H1 (cell line): ENCODE measurements around the gene EPB41L4B. TPM values are rescaled to one million over a fixed set of nuclear protein-coding genes. Genes with fewer than 3 reads are reported as not detected.

Experiments
- CTCF ChIA-PET: fragments of 300-600 bp; sonication (Branson Sonifier 250); formaldehyde crosslinking; loops from one replicate; lab custom pipeline; 2021; ENCODE audit not compliant: partially characterized antibody; lab: Charles Lee
- POLR2A ChIA-PET: fragments of 300-600 bp; sonication (Branson Sonifier 250); formaldehyde crosslinking; loops from one replicate; lab custom pipeline; 2021; ENCODE audit warnings: inconsistent platforms; ENCODE audit not compliant: partially characterized antibody; lab: Charles Lee
- DNase-seq, 2 experiments: peaks; one replicate each; pipeline versions ENCODE4 v3.0.0 to v3.0.0-alpha.2; 2010 to 2022; ENCODE audit warnings: low spot score in 2 of 2, low read depth in 1 of 2, mixed read lengths in 1 of 2
- FAIRE-seq: peaks from 2 replicates; lab custom pipeline; 2011; peaks lifted over from hg19 to GRCh38; lab: Jason Lieb, UNC
- H2AFZ ChIP-seq: 2 replicates; pipeline ENCODE4 v1.8.1; 2012; ENCODE audit warnings: low read length, inconsistent platforms
- H2AK5ac ChIP-seq: 2 replicates; pipeline ENCODE4 v1.6.1; 2013; ENCODE audit warnings: low read depth, low read length
- H2BK120ac ChIP-seq: replicated peaks from 2 replicates; pipeline ENCODE3; 2013; ENCODE audit warnings: low read depth, low read length, inconsistent platforms
- H2BK12ac ChIP-seq: 2 replicates; pipeline ENCODE4 v1.6.1; 2013; ENCODE audit warnings: low read depth, low read length
- H2BK15ac ChIP-seq: 2 replicates; pipeline ENCODE4 v1.6.1; 2013; ENCODE audit warnings: low read length
- H2BK20ac ChIP-seq: 2 replicates; pipeline ENCODE4 v1.6.1; 2013; ENCODE audit warnings: low read length
- H2BK5ac ChIP-seq: 2 replicates; pipeline ENCODE4 v1.6.1; 2013; ENCODE audit warnings: low read depth, low read length
- H3K14ac ChIP-seq: 2 replicates; pipeline ENCODE4 v1.6.1; 2013; ENCODE audit warnings: inconsistent platforms; ENCODE audit not compliant: insufficient read length
- H3K18ac ChIP-seq: 2 replicates; pipeline ENCODE4 v1.6.1; 2013; ENCODE audit warnings: low read length; ENCODE audit errors: extremely low read depth
- H3K23ac ChIP-seq: 2 replicates; pipeline ENCODE4 v1.6.1; 2013; ENCODE audit warnings: inconsistent platforms; ENCODE audit not compliant: insufficient read length
- H3K23me2 ChIP-seq: 2 replicates; pipeline ENCODE4 v1.6.1; 2013; ENCODE audit warnings: low read depth, low read length
- H3K27ac ChIP-seq: 2 replicates; pipeline ENCODE4 v1.6.1; 2011; ENCODE audit warnings: low read depth, low read length, inconsistent platforms
- H3K27me3 ChIP-seq, 4 experiments: replicated peaks in 1 of 4; 1 replicate in 1 of 4; 2 replicates in 3 of 4; pipeline versions ENCODE4 v1.6.1 to v1.8.1; 2011 to 2013; ENCODE audit warnings: low read length in 3 of 4, mild to moderate bottlenecking in 3 of 4, inconsistent platforms in 2 of 4, mixed read lengths in 2 of 4, moderate library complexity in 1 of 4; ENCODE audit not compliant: control insufficient read depth in 3 of 4, insufficient read depth in 3 of 4; ENCODE audit errors: extremely low read depth in 1 of 4
- H3K36me3 ChIP-seq, 4 experiments: 2 replicates each; pipeline versions ENCODE4 v1.6.1 to v1.8.1; 2011 to 2013; ENCODE audit warnings: mild to moderate bottlenecking in 4 of 4, low read length in 3 of 4, moderate library complexity in 2 of 4, control low read depth in 1 of 4, inconsistent platforms in 1 of 4; ENCODE audit not compliant: insufficient read depth in 4 of 4, control insufficient read depth in 2 of 4
- H3K4ac ChIP-seq: replicated peaks from 2 replicates; pipeline ENCODE3; 2013; ENCODE audit warnings: low read length, low read depth, mixed read lengths, inconsistent platforms; ENCODE audit not compliant: insufficient read length
- H3K4me1 ChIP-seq, 4 experiments: replicated peaks in 1 of 4; 1 replicate in 1 of 4; 2 replicates in 3 of 4; pipeline versions ENCODE4 v1.6.1 to v1.8.1; 2011 to 2013; ENCODE audit warnings: low read length in 3 of 4, inconsistent platforms in 2 of 4, mixed read lengths in 1 of 4; ENCODE audit not compliant: insufficient read depth in 4 of 4, control insufficient read depth in 3 of 4
- H3K4me2 ChIP-seq, 2 experiments: 2 replicates each; pipeline versions ENCODE4 v1.6.1 to v1.8.1; 2011 to 2013; ENCODE audit warnings: low read depth in 2 of 2, low read length in 2 of 2, control low read depth in 1 of 2, inconsistent platforms in 1 of 2, mild to moderate bottlenecking in 1 of 2; ENCODE audit not compliant: insufficient read depth in 1 of 2
- H3K4me3 ChIP-seq, 4 experiments: fragments of 200-600, 300-600 bp in 1 of 4; sonication (generic), shearing (Covaris generic), sonication (Bioruptor Twin) in 1 of 4; 2 replicates each; pipeline versions ENCODE4 v1.5.1 to v1.8.1; 2011 to 2016; ENCODE audit warnings: low read length in 4 of 4, low read depth in 3 of 4, control low read depth in 2 of 4, inconsistent platforms in 2 of 4, mild to moderate bottlenecking in 2 of 4, mixed read lengths in 1 of 4, moderate library complexity in 1 of 4; ENCODE audit not compliant: insufficient read depth in 2 of 4; ENCODE audit errors: extremely low read depth in 1 of 4
- H3K56ac ChIP-seq: replicated peaks from 2 replicates; pipeline ENCODE3; 2013; ENCODE audit warnings: low read depth, mild to moderate bottlenecking, mixed read lengths, low read length, inconsistent platforms; ENCODE audit not compliant: insufficient read length
- H3K79me1 ChIP-seq: 2 replicates; pipeline ENCODE4 v1.6.1; 2013; ENCODE audit warnings: low read depth, low read length, control low read depth
- H3K79me2 ChIP-seq, 2 experiments: 2 replicates each; pipeline versions ENCODE4 v1.6.1 to v1.8.1; 2012 to 2013; ENCODE audit warnings: low read length in 2 of 2, mild to moderate bottlenecking in 2 of 2, inconsistent platforms in 1 of 2; ENCODE audit not compliant: insufficient read depth in 2 of 2, control insufficient read depth in 1 of 2
- H3K9ac ChIP-seq, 4 experiments: replicated peaks in 1 of 4; 1 replicate in 1 of 4; 2 replicates in 3 of 4; pipeline versions ENCODE4 v1.6.1 to v1.8.1; 2011 to 2013; ENCODE audit warnings: low read depth in 3 of 4, low read length in 3 of 4, control low read depth in 2 of 4, mild to moderate bottlenecking in 2 of 4, moderate library complexity in 2 of 4, inconsistent platforms in 1 of 4; ENCODE audit errors: extremely low read depth in 1 of 4
- H3K9me3 ChIP-seq, 2 experiments: 2 replicates each; pipeline versions ENCODE4 v1.6.1 to v1.8.1; 2012 to 2013; ENCODE audit warnings: mild to moderate bottlenecking in 2 of 2, moderate library complexity in 2 of 2, control low read depth in 1 of 2, inconsistent platforms in 1 of 2, low read depth in 1 of 2, low read length in 1 of 2, mixed read lengths in 1 of 2; ENCODE audit not compliant: insufficient read depth in 2 of 2
- H4K20me1 ChIP-seq, 2 experiments: replicated peaks in 1 of 2; 2 replicates each; pipeline versions ENCODE3 to v1.8.1; 2011 to 2013; ENCODE audit warnings: inconsistent platforms in 2 of 2, low read length in 2 of 2, mild to moderate bottlenecking in 1 of 2; ENCODE audit not compliant: insufficient read depth in 2 of 2, control insufficient read depth in 1 of 2
- H4K5ac ChIP-seq: 2 replicates; pipeline ENCODE4 v1.6.1; 2013; ENCODE audit warnings: low read length, low read depth, mixed read lengths, inconsistent platforms; ENCODE audit not compliant: insufficient read length
- H4K8ac ChIP-seq: 2 replicates; pipeline ENCODE4 v1.8.0; 2013; ENCODE audit warnings: mild to moderate bottlenecking, moderate library complexity, low read length, inconsistent platforms; ENCODE audit not compliant: insufficient read depth; ENCODE audit errors: extremely low read depth
- H4K91ac ChIP-seq: replicated peaks from 2 replicates; pipeline ENCODE3; 2013; ENCODE audit warnings: low read length, mixed read lengths, inconsistent platforms; ENCODE audit not compliant: insufficient read length
- POLR2A ChIP-seq, 2 experiments: IDR thresholded peaks; 1 replicate in 1 of 2; 2 replicates in 1 of 2; pipeline ENCODE4 v1.6.1; 2011; ENCODE audit warnings: low read depth in 2 of 2, low read length in 2 of 2, mild to moderate bottlenecking in 2 of 2; ENCODE audit errors: control extremely low read depth in 1 of 2
- WGBS, 2 experiments: shearing (Covaris generic) in 1 of 2; methylation state at CpG; one replicate each; pipeline versions ENCODE4 v1.1.6 to v1.1.7; 2013 to 2015; ENCODE audit warnings: low lambda C conversion rate in 2 of 2, mixed read lengths in 2 of 2, inconsistent platforms in 1 of 2, low coverage in 1 of 2, missing lambda C conversion rate in 1 of 2; ENCODE audit not compliant: insufficient replicate concordance in 2 of 2, insufficient coverage in 1 of 2, insufficient read length in 1 of 2; ENCODE audit errors: extremely low coverage in 1 of 2, missing lambda C conversion rate in 1 of 2; 5-methylcytosine and 5-hydroxymethylcytosine counted together
- polyA plus RNA-seq, 7 experiments: library from polyadenylated mRNA; depleted of rRNA in 3 of 7; stranded (reverse) in 5 of 7; unstranded in 2 of 7; fragments of >200 nt in 5 of 7; fragments of 200-250 nt in 2 of 7; gene quantifications; 1 replicate in 5 of 7; 2 replicates in 1 of 7; 4 replicates in 1 of 7; pipeline versions ENCODE4 v1.2.1 to v1.2.3, GENCODE V29; 2011 to 2013; ENCODE audit warnings: missing spikeins in 2 of 7, mixed read lengths in 2 of 7
- total RNA-seq: library from RNA; stranded (reverse); fragmentation: NEBNext Ultra II Directional; extraction: Animal tissue kit (Norgen Biotek cat#: 25700); gene quantifications from 2 replicates; pipeline ENCODE4 v1.2.1, GENCODE V29; 2021

EPB41L4B gene
- total and polyA plus RNA-seq, 2 of the 8 experiments (the other 6 are each of a cell fraction or from before 2014, with no cell fraction given) = 11.9 to 25.0 TPM

- Histone ChIP-seq H2BK5ac (no peak overlapping the region), H3K9me3 (no peaks in the 10 kb centered on the region), H2BK120ac (no peak overlapping the region), H2AFZ (no peak overlapping the region), H3K79me1 (peaks cover 21% of the 10 kb centered on the region), H3K4ac (no peak overlapping the region), H2BK20ac (no peak overlapping the region), H3K79me2 (peaks cover 33 to 99% of the 10 kb centered on the region in 2 experiments), H3K4me1 (peaks cover 14 to 36% (median 25%) of the 10 kb centered on the region in 4 experiments), H2AK5ac (no peak overlapping the region), H4K5ac (no peak overlapping the region), H3K14ac (no peak overlapping the region), H3K27ac (no peak overlapping the region), H3K18ac (no peak overlapping the region; the same call in 1 of the 2 replicates), H3K4me3 (no peak overlapping the region), H3K23me2 (no peaks in the 10 kb centered on the region), H4K8ac (no peak overlapping the region), H4K91ac (no peak overlapping the region), H3K9ac (no peak overlapping the region), H2BK12ac (no peak overlapping the region), H3K27me3 (no peaks in the 10 kb centered on the region), H3K56ac (no peak overlapping the region), H3K23ac (no peak overlapping the region), H3K36me3 (no peaks in the 10 kb centered on the region), H4K20me1 (peaks cover 8 to 16% of the 10 kb centered on the region in 2 experiments), H3K4me2 (no peak overlapping the region), H2BK15ac (no peak overlapping the region)
- WGBS, 2 experiments = 80% methylated on average over 7 of the region's 7 CpGs; no CpG with 5 or more reads in 1 of the 2 experiments
- ChIA-PET CTCF (interaction anchor here (1.2 to 2.1 kb wide), 3 partner anchors 10 to 120 kb away, joined by 3 to 16 read pairs (median 4); partner anchors contain the start of gene EPB41L4B), POLR2A (no interaction called here)
- DNase-seq = no peak
- no peak for FAIRE-seq
- TF ChIP-seq POLR2A (IDR thresholded peaks at IDR 0.05; ENCODE audit: control extremely low read depth in 1 of 2, low read depth in 2 of 2, low read length in 2 of 2) = no peak
Measured at GRCh38 chr9:109311731-109312130, 9.1 kb downstream of the EPB41L4B start.
